Gastroesophageal sphincter (tissue), 4 donors: Measurements from ENCODE around the gene KCTD19. TPM values are rescaled to one million over a fixed set of nuclear protein-coding genes. Genes with fewer than 3 reads are reported as not detected.

ENCODE experiments used
- ATAC-seq: fragments of 150-250 bp; one replicate; pipeline ENCODE4 v1.9.1; 2016; ENCODE audit warnings: mild to moderate bottlenecking, moderate library complexity
- H3K27ac ChIP-seq, 4 donors: fragments of 200-600 bp; sonication (generic) in 3 of 4; 1 replicate in 3 of 4; 2 replicates in 1 of 4; pipeline ENCODE4 v1.5.1; 2016 to 2019
- H3K27me3 ChIP-seq: fragments of 200-600 bp; sonication (generic); one replicate; pipeline ENCODE4 v1.5.1; 2019
- H3K36me3 ChIP-seq, 2 donors: fragments of 200-600 bp; sonication (generic); one replicate each; pipeline ENCODE4 v1.5.1; 2019; ENCODE audit warnings: control low read depth in 1 of 2
- H3K4me1 ChIP-seq, 3 donors: fragments of 200-600 bp; sonication (generic); 1 replicate in 2 of 3; 2 replicates in 1 of 3; pipeline ENCODE4 v1.5.1; 2016 to 2019; ENCODE audit warnings: control low read depth in 2 of 3
- H3K4me3 ChIP-seq, 2 donors: fragments of 200-600 bp; sonication (generic); one replicate each; pipeline ENCODE4 v1.5.1; 2019; ENCODE audit warnings: mild to moderate bottlenecking in 1 of 2, moderate library complexity in 1 of 2
- H3K9me3 ChIP-seq, 3 donors: fragments of 200-600 bp; sonication (generic); one replicate each; pipeline ENCODE4 v1.5.1; 2017 to 2019; ENCODE audit warnings: control low read depth in 2 of 3
- EP300 ChIP-seq: sonication (generic); formaldehyde crosslinking; IDR thresholded peaks from one replicate; pipeline ENCODE4 v1.6.1; 2017; ENCODE audit warnings: antibody characterized with exemption, mild to moderate bottlenecking
- POLR2A ChIP-seq, 2 donors: fragments of 450-650 bp; IDR thresholded peaks; one replicate each; pipeline ENCODE4 v1.6.1; 2017; ENCODE audit warnings: antibody characterized with exemption in 2 of 2, mild to moderate bottlenecking in 2 of 2, moderate library complexity in 1 of 2
- POLR2AphosphoS5 ChIP-seq: sonication (generic); formaldehyde crosslinking; IDR thresholded peaks from one replicate; pipeline ENCODE4 v1.6.1; 2017; ENCODE audit warnings: antibody characterized with exemption
- WGBS, 2 donors: methylation state at CpG; one replicate each; pipeline ENCODE4 v1.1.5; 2018; ENCODE audit warnings: low coverage in 1 of 2; 5-methylcytosine and 5-hydroxymethylcytosine counted together
- total RNA-seq, 4 donors: library from RNA; depleted of rRNA; stranded (reverse); fragments of >200 nt; gene quantifications; one replicate each; pipeline ENCODE4 v1.1.0, GENCODE V29; 2016
- TF ChIP-seq, protein P1 (sequence below), 4 experiments: fragments of 200-600 bp in 2 of 4; fragments of 450-650 bp in 2 of 4; sonication (generic) in 1 of 4; IDR thresholded peaks; one replicate each; pipeline ENCODE4 v1.5.1; 2017 to 2019; ENCODE audit warnings: antibody characterized with exemption in 4 of 4, mild to moderate bottlenecking in 2 of 4, moderate library complexity in 2 of 4

KCTD19 gene
- total RNA-seq, 4 donors from 2014 or later: 0.13 to 0.19 TPM; not detected in 2

DNA sequence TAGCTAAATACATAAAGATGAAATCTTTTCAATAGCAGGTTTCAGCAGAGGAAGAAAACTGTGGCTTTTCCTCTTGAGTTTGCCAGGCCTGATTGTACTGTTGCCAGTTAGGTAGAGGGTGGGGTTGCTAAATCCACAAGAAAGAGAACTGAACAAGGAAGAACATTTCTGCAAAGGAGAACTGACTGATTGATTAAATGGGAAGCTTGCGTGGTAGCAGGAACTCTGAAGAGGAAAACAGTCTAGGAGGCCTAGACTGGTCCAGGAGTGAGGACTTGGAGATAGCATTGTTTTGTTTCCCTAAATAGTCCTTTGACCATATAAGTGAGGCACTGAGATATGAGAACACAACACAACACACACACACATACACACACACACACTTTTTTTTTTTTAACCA lies 18.9 kb upstream of the KCTD19 start:
- TF ChIP-seq, protein P1, sequence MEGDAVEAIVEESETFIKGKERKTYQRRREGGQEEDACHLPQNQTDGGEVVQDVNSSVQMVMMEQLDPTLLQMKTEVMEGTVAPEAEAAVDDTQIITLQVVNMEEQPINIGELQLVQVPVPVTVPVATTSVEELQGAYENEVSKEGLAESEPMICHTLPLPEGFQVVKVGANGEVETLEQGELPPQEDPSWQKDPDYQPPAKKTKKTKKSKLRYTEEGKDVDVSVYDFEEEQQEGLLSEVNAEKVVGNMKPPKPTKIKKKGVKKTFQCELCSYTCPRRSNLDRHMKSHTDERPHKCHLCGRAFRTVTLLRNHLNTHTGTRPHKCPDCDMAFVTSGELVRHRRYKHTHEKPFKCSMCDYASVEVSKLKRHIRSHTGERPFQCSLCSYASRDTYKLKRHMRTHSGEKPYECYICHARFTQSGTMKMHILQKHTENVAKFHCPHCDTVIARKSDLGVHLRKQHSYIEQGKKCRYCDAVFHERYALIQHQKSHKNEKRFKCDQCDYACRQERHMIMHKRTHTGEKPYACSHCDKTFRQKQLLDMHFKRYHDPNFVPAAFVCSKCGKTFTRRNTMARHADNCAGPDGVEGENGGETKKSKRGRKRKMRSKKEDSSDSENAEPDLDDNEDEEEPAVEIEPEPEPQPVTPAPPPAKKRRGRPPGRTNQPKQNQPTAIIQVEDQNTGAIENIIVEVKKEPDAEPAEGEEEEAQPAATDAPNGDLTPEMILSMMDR (IDR thresholded peaks at IDR 0.05): no peak
- TF ChIP-seq POLR2AphosphoS5: no peak
- no peak for TF ChIP-seq POLR2A (IDR thresholded peaks at IDR 0.05)
- TF ChIP-seq EP300: no peak
- Histone ChIP-seq H3K9me3 (no peaks in the 10 kb centered on the region), H3K27me3 (no peaks in the 10 kb centered on the region), H3K4me3 (no peak overlapping the region), H3K4me1 (no peaks in the 10 kb centered on the region), H3K27ac (no peak overlapping the region), H3K36me3 (no peaks in the 10 kb centered on the region)
- no peak for ATAC-seq
- 63 to 67% methylated on average over 1 of the region's 1 CpG for WGBS, 2 donors

DNA sequence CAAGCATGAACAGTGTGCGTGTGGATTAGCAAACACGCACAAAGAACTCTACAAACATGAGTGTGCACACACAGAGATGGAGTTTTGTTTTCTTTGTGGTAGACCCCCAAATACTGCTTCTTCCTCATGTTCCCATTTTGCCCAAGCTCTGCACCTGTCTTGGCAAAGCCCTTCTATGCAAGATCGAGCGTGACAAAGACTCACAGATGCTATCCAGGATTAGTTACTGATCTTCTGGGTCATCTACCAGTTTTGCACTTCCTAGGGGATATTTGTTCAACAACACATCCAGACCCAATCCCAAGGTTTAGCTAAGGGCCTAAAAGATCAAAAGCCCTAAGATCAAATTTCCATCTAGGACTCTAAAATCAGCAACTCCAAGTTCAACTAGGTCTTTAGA lies 16.1 kb upstream of the KCTD19 start:
- WGBS, 2 donors: 87 to 95% methylated on average over 4 of the region's 4 CpGs
- no peak for ATAC-seq
- Histone ChIP-seq H3K9me3 (no peaks in the 10 kb centered on the region), H3K27me3 (no peaks in the 10 kb centered on the region), H3K27ac (no peak overlapping the region), H3K36me3 (no peaks in the 10 kb centered on the region), H3K4me1 (no peaks in the 10 kb centered on the region), H3K4me3 (no peak overlapping the region)
- TF ChIP-seq, protein P1 (IDR thresholded peaks at IDR 0.05): no peak
- TF ChIP-seq EP300 (no peak), POLR2A (IDR thresholded peaks at IDR 0.05) (no peak), POLR2AphosphoS5 (no peak)

DNA sequence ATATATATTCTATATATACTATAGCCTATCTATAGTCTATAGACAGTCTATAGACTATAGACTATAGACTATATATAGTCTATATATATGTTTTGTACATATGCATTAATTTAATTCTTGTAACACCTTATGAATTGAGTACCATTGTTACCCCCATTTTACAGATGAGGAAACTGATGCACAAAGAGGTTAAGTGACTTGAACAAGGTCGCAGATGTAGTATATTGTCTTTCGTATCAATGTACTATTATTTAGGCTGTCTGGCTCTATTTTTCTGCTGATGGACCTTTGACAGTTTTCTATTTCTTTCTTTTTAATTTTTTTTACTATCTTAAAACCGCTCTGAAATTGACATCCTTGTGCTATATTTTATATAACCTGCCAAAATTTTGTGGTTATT lies 14.7 kb upstream of the KCTD19 start:
- WGBS, 2 donors: 92 to 94% methylated on average over 3 of the region's 3 CpGs
- no peak for ATAC-seq
- H3K9me3 ChIP-seq: no peaks in the 10 kb centered on the region
- no peak overlapping the region for H3K27ac ChIP-seq
- no peaks in the 10 kb centered on the region for H3K4me1 ChIP-seq
- no peaks in the 10 kb centered on the region for H3K27me3 ChIP-seq
- H3K4me3 ChIP-seq: no peak overlapping the region
- no peaks in the 10 kb centered on the region for H3K36me3 ChIP-seq
- TF ChIP-seq POLR2A (IDR thresholded peaks at IDR 0.05) (no peak), POLR2AphosphoS5 (no peak), EP300 (no peak)
- TF ChIP-seq, protein P1 (IDR thresholded peaks at IDR 0.05): no peak

DNA sequence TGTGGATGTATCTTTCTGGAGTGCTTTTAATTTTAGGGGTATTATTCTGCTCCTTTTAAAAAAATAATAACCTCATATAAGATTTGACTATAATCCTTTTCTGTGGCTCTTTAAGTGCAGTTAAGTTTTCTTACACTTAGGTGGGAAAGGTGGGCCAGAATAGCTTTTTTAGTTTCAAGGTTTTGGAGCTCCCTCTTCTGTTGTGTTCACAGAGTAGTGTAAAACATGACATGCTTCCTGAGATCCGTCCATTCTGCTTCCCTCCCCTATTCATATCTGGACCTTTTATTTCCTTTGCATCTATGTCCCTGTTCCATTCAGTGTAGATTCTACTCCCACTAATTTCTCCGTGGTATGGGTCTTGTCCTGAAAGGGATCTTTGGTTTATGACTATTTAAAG lies 12.9 kb upstream of the KCTD19 start:
- Histone ChIP-seq H3K9me3 (no peaks in the 10 kb centered on the region), H3K4me1 (no peaks in the 10 kb centered on the region), H3K27ac (no peak overlapping the region), H3K36me3 (no peaks in the 10 kb centered on the region), H3K4me3 (no peak overlapping the region), H3K27me3 (no peaks in the 10 kb centered on the region)
- no peak for ATAC-seq
- 11 to 20% methylated on average over 1 to 2 of the region's 2 CpGs for WGBS, 2 donors
- TF ChIP-seq POLR2A (IDR thresholded peaks at IDR 0.05) (no peak), EP300 (no peak), POLR2AphosphoS5 (no peak)
- TF ChIP-seq, protein P1 (IDR thresholded peaks at IDR 0.05): no peak

DNA sequence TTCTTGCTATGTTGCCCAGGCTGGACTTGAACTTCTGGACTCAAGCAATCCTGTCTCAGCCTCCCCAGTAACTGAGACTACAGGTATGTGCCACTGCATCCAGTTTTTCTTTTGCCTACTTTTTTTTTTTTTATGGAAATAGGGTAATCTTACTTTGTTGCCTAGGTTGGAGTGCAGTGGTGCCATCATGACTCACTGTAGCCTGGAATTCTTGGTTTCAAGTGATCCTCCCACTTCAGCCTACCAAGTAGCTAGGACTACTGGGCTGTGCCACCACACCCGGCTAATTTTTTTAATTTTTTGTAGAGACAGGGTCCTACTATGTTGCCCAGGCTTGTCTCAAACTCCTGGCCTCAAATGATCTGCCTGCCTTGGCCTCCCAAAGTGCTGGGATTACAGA lies 10.1 kb upstream of the KCTD19 start:
- Histone ChIP-seq H3K4me3 (no peak overlapping the region), H3K36me3 (no peaks in the 10 kb centered on the region), H3K4me1 (no peaks in the 10 kb centered on the region), H3K27me3 (no peaks in the 10 kb centered on the region), H3K27ac (no peak overlapping the region), H3K9me3 (no peaks in the 10 kb centered on the region)
- WGBS, 2 donors: 80 to 100% methylated on average over 1 of the region's 1 CpG
- TF ChIP-seq, protein P1 (IDR thresholded peaks at IDR 0.05): no peak
- no peak for TF ChIP-seq POLR2A (IDR thresholded peaks at IDR 0.05)
- TF ChIP-seq POLR2AphosphoS5: no peak
- no peak for TF ChIP-seq EP300
- ATAC-seq: no peak
